Kidney tubule cell (primary cell): Measurements from ENCODE around the gene HOXC4.

Source experiments
- DNase-seq: peaks from one replicate; pipeline ENCODE4 v3.0.0-alpha.2; 2018; ENCODE audit warnings: low spot score

Gene HOXC4

GRCh38 chr12:54016051-54016450 lies 37.6 kb upstream of the HOXC4 start:
- no peak for DNase-seq

GRCh38 chr12:54016478-54016964 lies 37.1 kb upstream of the HOXC4 start:
- peak; percentile 85 for DNase-seq

DNA sequence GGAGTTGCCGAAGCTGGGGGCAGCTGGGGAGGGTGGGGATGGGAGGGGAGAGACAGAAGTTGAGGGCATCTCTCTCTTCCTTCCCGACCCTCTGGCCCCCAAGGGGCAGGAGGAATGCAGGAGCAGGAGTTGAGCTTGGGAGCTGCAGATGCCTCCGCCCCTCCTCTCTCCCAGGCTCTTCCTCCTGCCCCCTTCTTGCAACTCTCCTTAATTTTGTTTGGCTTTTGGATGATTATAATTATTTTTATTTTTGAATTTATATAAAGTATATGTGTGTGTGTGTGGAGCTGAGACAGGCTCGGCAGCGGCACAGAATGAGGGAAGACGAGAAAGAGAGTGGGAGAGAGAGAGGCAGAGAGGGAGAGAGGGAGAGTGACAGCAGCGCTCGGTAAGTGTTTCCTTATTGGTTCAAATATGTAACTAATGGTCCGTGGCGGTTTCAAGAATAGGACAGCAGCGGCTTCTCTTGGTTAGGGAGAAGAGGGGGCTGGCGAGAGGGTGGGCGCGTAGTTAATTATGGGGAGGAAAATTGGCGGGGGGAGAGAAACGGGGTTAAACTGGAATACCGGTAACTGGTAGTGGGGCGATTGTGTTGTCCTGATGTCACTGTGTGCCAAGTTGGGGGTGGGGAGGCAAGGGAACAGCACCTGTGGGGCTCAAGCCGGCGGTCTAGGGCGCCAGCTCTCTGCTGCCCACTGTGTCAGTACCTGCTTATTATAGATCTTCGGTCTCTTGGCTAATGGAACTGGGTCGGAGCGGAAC lies 36.4 kb upstream of the HOXC4 start:
- DNase-seq, result peak; percentile 77

DNA sequence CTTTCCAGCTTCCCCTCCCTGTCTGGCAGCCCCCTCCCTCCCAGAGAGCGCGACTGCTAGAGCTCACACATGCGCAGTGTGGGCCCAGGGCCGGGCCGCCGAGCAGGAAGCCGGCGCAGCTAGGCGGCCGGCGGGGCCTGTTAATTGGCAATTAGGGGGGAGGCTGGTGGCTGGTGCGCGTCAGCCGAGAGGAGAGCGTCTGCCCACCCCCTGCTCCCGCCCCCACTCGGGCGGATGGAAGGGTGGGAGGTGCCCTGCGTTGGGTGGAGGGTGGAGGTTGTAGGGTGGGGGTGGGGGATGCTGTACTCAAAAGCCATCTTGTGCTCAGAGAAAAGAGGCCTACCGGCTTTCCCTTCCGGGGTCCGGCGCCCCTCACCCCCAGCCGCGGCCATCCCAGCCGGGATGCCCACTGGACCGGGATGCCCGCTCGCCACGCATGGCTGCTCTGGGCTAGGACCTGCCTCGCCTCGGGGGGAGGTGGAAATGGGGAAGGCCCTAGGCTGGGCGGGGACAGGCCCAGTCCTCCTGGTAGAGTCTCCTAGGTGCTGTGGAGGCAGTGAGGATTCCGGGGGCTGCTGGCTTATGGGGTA lies 35.7 kb upstream of the HOXC4 start:
- peak; percentile 97 for DNase-seq

GRCh38 chr12:54018468-54018984 lies 35.1 kb upstream of the HOXC4 start:
- DNase-seq, result peak; percentile 68

DNA sequence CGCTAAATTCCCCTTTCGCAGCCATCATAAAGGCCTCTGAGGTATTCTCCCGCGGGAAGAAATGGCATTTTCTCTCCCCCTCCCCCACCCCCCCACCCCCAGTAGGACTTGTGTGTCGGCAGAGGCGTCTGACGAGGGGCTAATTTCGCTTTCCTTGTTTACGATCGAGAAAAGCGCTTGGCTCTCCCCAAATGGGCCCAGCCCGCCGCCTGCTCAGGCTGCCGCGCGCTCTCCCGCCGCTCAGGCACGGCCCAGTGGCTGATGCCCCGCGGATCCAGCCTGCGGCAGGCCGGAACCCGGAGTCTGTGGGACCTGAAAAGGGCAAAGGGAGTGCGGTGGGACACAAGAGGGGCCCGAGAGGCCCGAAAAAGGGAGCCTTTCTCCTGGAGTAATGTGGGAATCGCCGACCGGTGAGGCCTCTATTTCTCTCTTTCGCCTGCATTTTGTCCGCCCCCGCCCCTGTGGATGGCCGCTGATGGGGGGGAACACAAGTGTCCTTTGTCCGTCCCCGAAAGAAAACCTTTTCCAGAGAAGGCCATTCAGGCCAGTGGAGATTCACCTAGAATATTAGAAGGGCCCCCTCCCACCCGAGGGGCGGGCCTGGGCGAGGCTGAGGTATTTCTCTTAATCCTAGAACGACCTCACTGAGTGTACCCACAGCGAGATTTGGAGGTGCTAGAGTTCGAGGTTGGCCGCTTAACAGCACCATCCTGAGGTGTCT lies 34.4 kb upstream of the HOXC4 start:
- peak; percentile 44 for DNase-seq

DNA sequence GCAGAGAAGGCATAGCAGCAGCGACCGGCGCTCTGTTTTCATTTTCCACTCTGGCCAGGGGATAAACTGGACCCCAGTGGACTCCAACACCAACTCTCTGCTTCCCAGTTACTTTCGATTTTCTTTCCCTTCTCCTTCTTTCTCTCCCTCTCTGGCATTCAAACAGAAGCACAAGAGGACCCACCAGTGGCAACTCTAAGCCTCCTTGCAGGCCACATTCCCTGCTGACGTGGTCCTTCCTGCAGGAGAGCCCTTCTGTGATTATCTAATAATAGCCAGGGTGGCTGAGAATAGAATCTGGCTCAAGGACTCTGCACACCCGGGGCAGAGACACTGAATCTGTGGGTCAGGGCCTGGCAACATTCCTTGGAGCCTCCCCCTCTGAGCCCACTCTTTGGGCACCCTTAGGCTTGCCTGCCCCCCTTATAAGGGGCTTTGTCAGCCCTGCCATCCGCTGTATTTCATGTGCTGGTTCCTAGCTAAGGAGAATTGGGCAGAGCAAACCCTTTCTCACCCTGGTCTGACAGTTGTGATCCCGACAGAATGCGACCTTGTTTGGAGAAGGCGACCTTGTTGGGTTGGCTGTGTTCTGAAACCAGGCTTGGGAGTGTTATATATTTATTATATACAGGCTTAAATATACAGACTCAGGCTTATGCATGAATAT lies 33.6 kb upstream of the HOXC4 start:
- peak; percentile 64 for DNase-seq

DNA sequence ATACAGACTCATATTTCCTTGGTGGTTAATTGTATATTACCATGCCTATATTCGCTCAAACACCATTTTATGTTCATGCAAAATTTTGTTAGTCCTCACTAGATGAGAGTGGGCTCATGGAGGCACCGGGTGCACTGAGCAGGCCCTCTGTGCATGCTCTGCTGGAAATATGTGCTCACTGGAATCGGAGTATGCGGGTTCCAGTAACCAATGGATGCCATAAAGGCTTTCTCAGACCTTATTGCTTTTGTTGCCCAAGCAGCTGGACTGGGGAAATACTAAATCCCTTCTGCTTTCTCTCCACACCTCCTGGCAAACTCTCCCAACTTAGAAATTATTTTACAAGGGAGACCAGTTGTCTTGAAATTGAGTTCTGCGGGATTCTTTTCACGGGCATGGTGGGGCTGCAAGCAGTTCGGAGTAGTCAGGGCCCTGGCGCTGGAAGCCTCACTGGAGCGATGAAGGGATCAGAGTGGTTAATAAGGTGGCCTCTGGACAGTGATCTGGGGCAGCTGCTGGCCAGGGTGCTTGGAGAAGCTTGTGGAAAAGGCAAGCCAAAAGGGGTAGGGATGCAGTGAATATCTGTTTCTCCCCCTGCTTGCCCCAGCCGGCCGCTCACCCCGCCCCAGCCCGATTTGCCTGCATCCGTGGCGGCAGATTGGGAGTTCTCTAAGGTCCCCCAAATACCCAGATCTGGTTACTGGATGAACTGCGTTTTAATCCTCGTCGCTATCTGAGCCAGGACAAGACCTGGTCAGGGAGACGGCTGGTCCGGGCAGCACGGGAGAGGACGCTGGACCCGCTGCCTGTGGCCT lies 32.8 kb upstream of the HOXC4 start:
- DNase-seq, result no peak

DNA sequence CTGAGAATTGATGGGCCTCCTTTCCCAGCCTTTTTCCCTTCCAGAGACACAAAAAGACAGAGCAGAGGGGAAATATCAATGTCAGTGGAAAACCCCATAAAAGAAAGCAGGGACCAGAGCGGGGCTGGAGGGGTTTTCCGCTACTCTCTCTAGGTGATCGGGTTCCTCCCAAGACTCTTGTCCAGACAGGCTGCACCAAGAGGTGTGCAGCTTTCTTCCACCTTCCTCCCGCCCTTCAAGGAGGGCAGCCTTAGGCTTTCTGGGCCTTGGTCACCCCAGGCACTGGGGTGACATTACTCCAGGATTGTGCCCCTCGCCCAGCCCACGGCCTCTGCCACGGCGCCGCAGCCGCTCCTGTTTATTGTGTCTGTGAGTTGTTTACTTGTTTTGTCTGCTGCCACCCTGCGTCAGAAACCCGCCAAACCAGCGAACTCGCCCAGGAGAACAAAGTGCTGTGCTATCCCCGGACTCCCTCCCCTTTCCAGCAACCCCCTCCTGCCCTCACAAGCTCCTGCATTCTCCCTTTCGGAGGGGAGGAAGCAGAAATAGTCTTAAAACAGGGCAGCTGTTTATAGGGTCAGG lies 32.1 kb upstream of the HOXC4 start:
- DNase-seq, result peak; percentile 49

DNA sequence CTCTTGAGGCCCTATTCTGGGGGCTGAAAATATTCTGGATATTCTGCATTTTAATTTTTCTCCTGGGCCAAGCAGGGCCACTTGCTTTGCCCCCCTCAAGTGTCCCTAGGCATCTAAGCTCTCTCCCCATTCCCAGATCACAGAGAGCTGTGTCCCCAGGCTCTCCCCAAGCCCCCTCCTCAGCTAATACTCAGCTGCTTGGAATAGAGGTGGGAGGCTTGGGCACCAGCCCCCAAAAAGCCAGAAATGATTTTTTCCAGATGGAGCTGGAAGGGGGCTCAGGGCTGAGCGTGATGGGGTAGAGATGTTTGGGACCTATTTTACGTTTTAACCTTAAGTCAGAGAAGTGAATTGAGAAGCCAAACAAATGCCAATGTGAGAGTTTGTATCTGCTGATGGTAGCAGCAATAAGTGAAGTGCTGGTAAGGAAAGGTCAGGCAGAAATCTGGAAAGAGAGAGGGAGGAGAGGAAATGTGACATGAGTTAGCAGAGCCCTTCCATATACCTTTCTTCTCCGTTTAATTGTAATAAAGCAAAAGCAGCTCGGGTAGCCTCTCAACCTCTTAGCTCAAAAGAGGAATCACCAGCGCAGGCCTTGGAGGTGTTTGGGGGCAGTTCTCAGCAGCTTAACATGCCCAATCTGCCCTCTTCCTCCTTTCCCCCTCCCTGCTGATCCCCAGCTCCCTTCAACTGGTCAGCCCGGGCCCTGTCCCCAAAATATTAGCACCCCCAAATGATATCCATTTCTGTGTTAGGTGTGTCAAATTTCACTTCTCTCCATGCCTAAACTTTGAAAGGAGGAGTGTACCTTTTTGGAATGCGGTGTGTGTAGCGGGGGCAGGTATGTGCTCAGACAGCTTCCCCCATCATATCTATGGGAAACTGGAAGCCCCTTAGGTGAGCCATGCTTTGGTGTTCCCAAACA lies 30.4 kb upstream of the HOXC4 start:
- DNase-seq, result no peak

GRCh38 chr12:54024127-54024526 lies 29.5 kb upstream of the HOXC4 start:
- no peak for DNase-seq

DNA sequence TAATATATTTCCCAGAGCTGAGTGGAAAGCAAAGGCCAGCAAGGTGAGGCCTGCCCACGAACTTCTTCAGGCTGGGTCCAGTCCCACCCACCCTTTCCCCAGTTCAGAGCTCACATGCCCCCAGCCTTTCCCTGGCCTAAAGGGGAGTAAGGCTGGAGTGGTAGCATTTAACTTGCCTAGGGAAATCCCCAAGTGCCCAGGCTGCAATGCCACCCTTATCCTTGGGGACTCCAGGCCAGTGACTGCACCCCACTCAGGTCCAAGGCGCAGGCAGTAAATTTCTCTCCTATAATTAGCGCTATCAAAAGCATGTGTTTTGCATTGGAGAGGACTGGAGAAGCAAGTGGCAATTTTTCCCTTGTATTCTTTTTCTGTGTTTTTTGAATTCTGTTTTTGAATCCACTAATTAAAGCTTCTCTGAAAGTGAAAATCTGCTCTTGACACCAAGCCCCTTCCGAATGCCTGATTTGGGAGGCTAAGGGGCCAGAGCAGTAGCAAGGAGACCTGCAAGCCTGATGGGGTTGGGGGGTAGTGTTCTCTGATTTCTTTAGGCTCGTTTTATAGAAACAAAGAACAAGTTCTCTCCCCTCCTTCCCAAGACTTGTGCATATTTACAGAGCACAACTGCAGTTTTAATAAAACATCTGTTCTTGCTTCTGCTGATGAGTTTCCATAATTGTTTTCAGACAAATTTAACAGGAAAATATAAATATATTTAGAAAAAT lies 28.9 kb upstream of the HOXC4 start:
- no peak for DNase-seq

DNA sequence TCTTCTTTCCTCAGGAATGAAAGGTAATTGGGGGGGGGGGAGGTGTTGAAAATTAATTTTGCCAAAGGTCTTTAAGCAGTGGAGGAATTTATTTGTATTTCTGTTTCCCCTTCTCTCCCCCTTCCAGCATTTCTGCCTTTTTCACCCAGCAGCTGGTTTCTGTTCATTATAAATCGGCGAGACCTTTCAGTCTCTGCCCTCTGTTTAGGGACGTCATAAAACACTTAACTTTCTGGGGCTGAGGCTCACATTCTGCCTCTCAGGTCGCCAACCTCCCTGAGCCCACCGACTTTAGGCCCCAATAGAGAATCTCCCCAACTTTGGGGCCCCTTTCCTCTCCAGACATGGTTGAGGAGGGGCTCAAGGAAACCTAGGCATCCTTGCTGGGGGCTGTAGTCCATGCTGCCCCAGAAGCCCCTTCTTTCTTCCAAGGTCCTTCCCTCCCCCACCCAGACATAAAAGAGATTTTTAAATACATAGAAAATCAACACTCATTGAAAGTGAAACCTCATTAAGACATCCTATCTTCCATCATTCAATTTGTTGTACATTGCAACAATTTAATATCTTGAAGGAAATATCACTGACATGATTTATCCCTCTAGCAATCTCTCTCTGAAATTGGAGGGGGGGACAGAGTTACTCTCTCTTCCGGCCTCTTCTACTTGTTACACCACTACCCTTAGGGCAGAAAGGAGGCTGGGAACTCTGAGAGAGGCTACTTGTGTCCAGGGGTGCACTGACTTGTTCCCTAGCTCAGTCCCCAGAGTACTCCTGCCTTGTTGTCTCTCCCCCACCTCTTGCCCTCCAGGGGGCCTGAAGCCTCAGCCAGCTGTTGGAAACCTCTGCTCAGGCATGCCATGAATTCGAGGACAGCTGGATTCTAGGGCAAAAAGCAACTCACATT lies 27.9 kb upstream of the HOXC4 start:
- DNase-seq, result no peak

DNA sequence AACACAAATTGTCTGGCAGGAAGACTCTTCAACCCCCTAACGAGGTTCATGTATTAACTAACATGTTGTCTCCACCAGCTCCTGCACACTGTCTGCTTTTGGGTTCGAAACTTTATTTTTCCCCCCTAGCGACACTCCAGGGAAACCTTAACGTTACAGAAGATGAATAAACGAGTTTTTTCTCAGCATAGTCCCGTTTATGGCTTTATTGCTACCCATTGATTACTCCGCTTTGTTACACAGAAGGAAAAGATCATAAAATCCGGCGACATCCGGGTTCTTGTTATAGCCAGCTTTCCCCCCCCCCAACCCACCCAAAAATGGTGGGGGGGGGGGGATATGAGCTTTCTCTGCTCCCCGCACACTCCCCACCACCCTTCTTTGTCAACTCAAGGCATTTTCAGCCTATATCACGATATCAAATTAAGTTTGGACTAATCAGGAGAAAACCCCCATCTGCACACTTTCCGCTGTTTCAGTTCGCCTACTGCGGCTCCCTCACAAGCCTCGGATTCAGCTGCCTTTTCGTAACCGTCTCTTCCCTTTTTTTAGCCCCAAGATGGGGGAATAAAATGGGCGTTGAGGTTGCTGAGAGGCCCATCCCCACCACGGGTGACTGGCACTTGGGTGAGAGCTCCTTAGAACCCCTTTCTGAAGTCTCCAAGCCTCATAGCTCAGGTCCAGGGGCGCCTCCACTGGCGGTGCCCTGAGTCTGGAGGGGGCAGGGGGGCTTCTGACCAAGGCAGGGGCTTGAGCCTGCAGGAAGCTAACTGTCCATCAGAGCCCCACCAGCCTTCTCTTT lies 26.8 kb upstream of the HOXC4 start:
- DNase-seq, result no peak

DNA sequence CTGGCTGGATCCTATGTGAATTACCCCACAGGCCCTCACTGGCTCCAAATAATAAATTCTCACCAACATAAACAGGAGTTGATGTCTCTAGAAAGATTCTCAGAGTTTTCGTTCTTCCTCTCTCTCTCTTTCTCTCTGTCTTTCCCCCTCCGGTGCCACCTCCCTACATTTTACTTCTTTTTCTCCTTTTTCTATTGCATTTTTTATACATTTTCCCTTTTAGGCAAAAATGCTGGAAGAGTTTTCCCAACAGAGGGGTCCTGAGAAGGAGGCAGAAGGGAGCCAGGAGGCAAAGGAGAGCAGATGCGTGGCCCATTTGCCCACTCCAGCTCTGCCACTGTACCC lies 26.2 kb upstream of the HOXC4 start:
- no peak for DNase-seq

- peak; percentile 46 for DNase-seq
Observed at GRCh38 chr12:54028314-54029201, 25.1 kb upstream of the HOXC4 start, which contains the start of gene HOXC6. TSS of gene HOXC6 (plus strand) at chr12:54028440. CDS start at chr12:54028522, 82 bp downstream.
